ENCODE measurements around the gene BASP1. TPM values are rescaled to one million over a fixed set of nuclear protein-coding genes. Genes with fewer than 3 reads are reported as not detected.

BASP1 gene
- total and polyA plus RNA-seq, 2 experiments from 2014 or later = 87.5 to 114 TPM

DNA sequence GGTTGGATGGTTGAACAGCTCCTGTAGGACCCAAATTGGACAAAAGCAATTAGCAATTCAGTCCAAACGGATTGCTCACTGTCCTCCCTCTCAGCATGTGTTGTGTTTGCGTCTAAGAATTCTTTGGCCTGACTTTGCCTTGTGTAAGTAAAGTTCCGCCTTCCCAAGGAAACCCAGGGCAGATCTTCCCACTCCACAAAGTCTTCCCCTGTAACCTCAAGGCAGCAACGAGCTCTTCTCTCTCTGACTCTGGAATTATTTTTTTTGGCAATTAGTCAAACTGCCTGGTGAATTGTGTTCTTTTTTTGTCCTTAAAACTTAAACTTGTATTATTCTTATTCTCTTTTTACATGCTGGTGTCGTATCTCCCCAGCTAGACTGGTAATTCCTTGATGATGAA, 20.7 kb upstream of the BASP1 start:
- H3K4me2 ChIP-seq = no peak overlapping the region
- H4K20me1 ChIP-seq (replicated peaks; ENCODE audit: insufficient read depth) = no peaks in the 10 kb centered on the region
- no peak overlapping the region for H3K27ac ChIP-seq (ENCODE audit: low read depth)
- no peaks in the 10 kb centered on the region for H3K79me2 ChIP-seq (replicated peaks; ENCODE audit: insufficient read depth)
- Mint-ChIP-seq H3K27me3 (ENCODE audit: insufficient read depth, low read depth, poor library complexity) (no peaks in the 10 kb centered on the region), H3K36me3 (ENCODE audit: low read depth) (0 out of 3 replicates have a peak, but pooled peaks cover 4% of the 10 kb centered on the region), H3K4me3 (no peak overlapping the region), H3K27ac (no peak overlapping the region), H3K9me3 (peaks cover 4% of the 10 kb centered on the region; the same call in 2 of the 3 replicates), H3K4me1 (no peaks in the 10 kb centered on the region)
- no peaks in the 10 kb centered on the region for H3F3A ChIP-seq (replicated peaks; ENCODE audit: low read depth)
- no peaks in the 10 kb centered on the region for H3K4me1 ChIP-seq (ENCODE audit: insufficient read depth)
- no peak overlapping the region for H3K4me3 ChIP-seq
- no peaks in the 10 kb centered on the region for H3K36me3 ChIP-seq (ENCODE audit: insufficient read depth)
- H3K9me2 ChIP-seq (ENCODE audit: insufficient read depth) = no peaks in the 10 kb centered on the region
- no peak for ATAC-seq
- H2AFZ ChIP-seq = no peak overlapping the region
- H3K27me3 ChIP-seq (ENCODE audit: insufficient read depth) = no peaks in the 10 kb centered on the region
- TF ChIP-seq ZNF462 (CRISPR knock-in tag; IDR thresholded peaks at IDR 0.05) (no peak), POLR2AphosphoS5 (IDR thresholded peaks at IDR 0.05; ENCODE audit: low read depth) (no peak), CTCF (conservative IDR thresholded peaks at IDR 0.05; ENCODE audit: low read depth in 2 of 2) (no peak)
- DNase-seq (ENCODE audit: low spot score) = no peak

Measured in GM23338 (cell line).